Gastroesophageal sphincter (tissue), 4 donors: ENCODE data around the gene MYH10. TPM values are rescaled to one million over a fixed set of nuclear protein-coding genes. Genes with fewer than 3 reads are reported as not detected.
A peak's percentile ranks its signal among the peaks of the same experiment; 100 is the strongest.

Experiments used
- ATAC-seq: fragments of 150-250 bp; one replicate; pipeline ENCODE4 v1.9.1; 2016; ENCODE audit warnings: mild to moderate bottlenecking, moderate library complexity
- H3K27ac ChIP-seq, 4 donors: fragments of 200-600 bp; sonication (generic) in 3 of 4; 1 replicate in 3 of 4; 2 replicates in 1 of 4; pipeline ENCODE4 v1.5.1; 2016 to 2019
- H3K27me3 ChIP-seq: fragments of 200-600 bp; sonication (generic); one replicate; pipeline ENCODE4 v1.5.1; 2019
- H3K36me3 ChIP-seq, 2 donors: fragments of 200-600 bp; sonication (generic); one replicate each; pipeline ENCODE4 v1.5.1; 2019; ENCODE audit warnings: control low read depth in 1 of 2
- H3K4me1 ChIP-seq, 3 donors: fragments of 200-600 bp; sonication (generic); 1 replicate in 2 of 3; 2 replicates in 1 of 3; pipeline ENCODE4 v1.5.1; 2016 to 2019; ENCODE audit warnings: control low read depth in 2 of 3
- H3K4me3 ChIP-seq, 2 donors: fragments of 200-600 bp; sonication (generic); one replicate each; pipeline ENCODE4 v1.5.1; 2019; ENCODE audit warnings: mild to moderate bottlenecking in 1 of 2, moderate library complexity in 1 of 2
- H3K9me3 ChIP-seq, 3 donors: fragments of 200-600 bp; sonication (generic); one replicate each; pipeline ENCODE4 v1.5.1; 2017 to 2019; ENCODE audit warnings: control low read depth in 2 of 3
- EP300 ChIP-seq: sonication (generic); formaldehyde crosslinking; IDR thresholded peaks from one replicate; pipeline ENCODE4 v1.6.1; 2017; ENCODE audit warnings: antibody characterized with exemption, mild to moderate bottlenecking
- POLR2A ChIP-seq, 2 donors: fragments of 450-650 bp; IDR thresholded peaks; one replicate each; pipeline ENCODE4 v1.6.1; 2017; ENCODE audit warnings: antibody characterized with exemption in 2 of 2, mild to moderate bottlenecking in 2 of 2, moderate library complexity in 1 of 2
- POLR2AphosphoS5 ChIP-seq: sonication (generic); formaldehyde crosslinking; IDR thresholded peaks from one replicate; pipeline ENCODE4 v1.6.1; 2017; ENCODE audit warnings: antibody characterized with exemption
- WGBS, 2 donors: methylation state at CpG; one replicate each; pipeline ENCODE4 v1.1.5; 2018; ENCODE audit warnings: low coverage in 1 of 2; 5-methylcytosine and 5-hydroxymethylcytosine counted together
- total RNA-seq, 4 donors: library from RNA; depleted of rRNA; stranded (reverse); fragments of >200 nt; gene quantifications; one replicate each; pipeline ENCODE4 v1.1.0, GENCODE V29; 2016
- TF ChIP-seq, protein P1 (sequence below), 4 experiments: fragments of 200-600 bp in 2 of 4; fragments of 450-650 bp in 2 of 4; sonication (generic) in 1 of 4; IDR thresholded peaks; one replicate each; pipeline ENCODE4 v1.5.1; 2017 to 2019; ENCODE audit warnings: antibody characterized with exemption in 4 of 4, mild to moderate bottlenecking in 2 of 4, moderate library complexity in 2 of 4

MYH10 gene
- total RNA-seq, 4 donors from 2014 or later, result 26.0 to 40.9 (median 34.6) TPM

DNA sequence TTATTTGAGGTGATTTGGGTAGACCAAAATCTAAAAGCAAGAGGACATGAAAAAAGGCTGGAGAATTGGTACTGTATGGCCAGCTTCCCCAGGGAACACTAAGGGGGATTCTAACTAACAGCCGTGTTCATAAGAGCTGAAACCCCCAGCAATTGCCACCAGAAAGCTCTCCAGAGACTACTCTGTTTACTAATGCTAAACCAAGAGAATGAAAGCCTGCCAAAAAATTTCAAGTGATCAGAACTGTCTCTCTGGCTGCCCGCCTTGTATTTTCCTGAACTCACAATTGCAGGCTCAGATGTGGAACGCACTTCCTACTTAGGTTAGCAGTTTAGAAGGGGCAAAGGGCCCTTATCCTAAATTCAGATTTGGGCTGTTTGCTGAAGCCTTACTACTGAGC lies 24.1 kb downstream of the MYH10 start:
- 34 to 37% methylated on average over 3 of the region's 3 CpGs for WGBS, 2 donors
- no peak overlapping the region for H3K4me3 ChIP-seq

DNA sequence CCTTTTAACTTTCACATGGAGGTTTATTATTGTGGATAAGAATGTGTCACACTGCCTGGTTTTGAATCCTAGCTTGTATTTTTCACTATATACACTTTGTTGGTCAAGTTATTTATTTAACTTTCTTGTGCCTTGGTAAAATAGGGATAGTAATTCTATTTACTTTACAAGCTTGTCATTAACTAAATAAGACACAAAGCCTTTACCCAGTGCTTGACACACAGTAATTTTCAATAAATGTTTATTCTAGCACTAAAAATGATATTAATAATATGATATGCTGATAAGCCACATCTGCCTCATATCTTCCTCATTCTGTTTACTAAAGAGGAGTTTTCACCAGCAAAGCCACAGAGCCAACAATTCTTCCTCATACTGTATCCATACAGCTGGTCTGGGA lies 27.8 kb downstream of the MYH10 start:
- no peak for ATAC-seq
- peaks cover 5 to 10% (median 5%) of the 10 kb centered on the region in 3 donors for H3K4me1 ChIP-seq
- H3K4me3 ChIP-seq, result no peak overlapping the region
- H3K27ac ChIP-seq, result no peak overlapping the region
- no peaks in the 10 kb centered on the region for H3K9me3 ChIP-seq
- no peaks in the 10 kb centered on the region for H3K27me3 ChIP-seq
- no peaks in the 10 kb centered on the region for H3K36me3 ChIP-seq
- no peak for TF ChIP-seq POLR2A (IDR thresholded peaks at IDR 0.05)
- TF ChIP-seq POLR2AphosphoS5, result no peak
- TF ChIP-seq EP300, result no peak
- TF ChIP-seq, protein P1, sequence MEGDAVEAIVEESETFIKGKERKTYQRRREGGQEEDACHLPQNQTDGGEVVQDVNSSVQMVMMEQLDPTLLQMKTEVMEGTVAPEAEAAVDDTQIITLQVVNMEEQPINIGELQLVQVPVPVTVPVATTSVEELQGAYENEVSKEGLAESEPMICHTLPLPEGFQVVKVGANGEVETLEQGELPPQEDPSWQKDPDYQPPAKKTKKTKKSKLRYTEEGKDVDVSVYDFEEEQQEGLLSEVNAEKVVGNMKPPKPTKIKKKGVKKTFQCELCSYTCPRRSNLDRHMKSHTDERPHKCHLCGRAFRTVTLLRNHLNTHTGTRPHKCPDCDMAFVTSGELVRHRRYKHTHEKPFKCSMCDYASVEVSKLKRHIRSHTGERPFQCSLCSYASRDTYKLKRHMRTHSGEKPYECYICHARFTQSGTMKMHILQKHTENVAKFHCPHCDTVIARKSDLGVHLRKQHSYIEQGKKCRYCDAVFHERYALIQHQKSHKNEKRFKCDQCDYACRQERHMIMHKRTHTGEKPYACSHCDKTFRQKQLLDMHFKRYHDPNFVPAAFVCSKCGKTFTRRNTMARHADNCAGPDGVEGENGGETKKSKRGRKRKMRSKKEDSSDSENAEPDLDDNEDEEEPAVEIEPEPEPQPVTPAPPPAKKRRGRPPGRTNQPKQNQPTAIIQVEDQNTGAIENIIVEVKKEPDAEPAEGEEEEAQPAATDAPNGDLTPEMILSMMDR (IDR thresholded peaks at IDR 0.05), result no peak

More for the DNA sequence above, 24.1 kb downstream of the MYH10 start:
- Histone ChIP-seq H3K9me3 (no peaks in the 10 kb centered on the region), H3K4me1 (peaks cover 5 to 30% (median 5%) of the 10 kb centered on the region in 3 donors), H3K27ac (peak overlapping the region in 2 of 4 donors; percentile 18 to 29), H3K27me3 (no peaks in the 10 kb centered on the region), H3K36me3 (no peaks in the 10 kb centered on the region)
- no peak for ATAC-seq
- no peak for TF ChIP-seq EP300
- TF ChIP-seq POLR2A (IDR thresholded peaks at IDR 0.05), result no peak
- TF ChIP-seq POLR2AphosphoS5, result no peak
- TF ChIP-seq, protein P1 (IDR thresholded peaks at IDR 0.05), result no peak

DNA sequence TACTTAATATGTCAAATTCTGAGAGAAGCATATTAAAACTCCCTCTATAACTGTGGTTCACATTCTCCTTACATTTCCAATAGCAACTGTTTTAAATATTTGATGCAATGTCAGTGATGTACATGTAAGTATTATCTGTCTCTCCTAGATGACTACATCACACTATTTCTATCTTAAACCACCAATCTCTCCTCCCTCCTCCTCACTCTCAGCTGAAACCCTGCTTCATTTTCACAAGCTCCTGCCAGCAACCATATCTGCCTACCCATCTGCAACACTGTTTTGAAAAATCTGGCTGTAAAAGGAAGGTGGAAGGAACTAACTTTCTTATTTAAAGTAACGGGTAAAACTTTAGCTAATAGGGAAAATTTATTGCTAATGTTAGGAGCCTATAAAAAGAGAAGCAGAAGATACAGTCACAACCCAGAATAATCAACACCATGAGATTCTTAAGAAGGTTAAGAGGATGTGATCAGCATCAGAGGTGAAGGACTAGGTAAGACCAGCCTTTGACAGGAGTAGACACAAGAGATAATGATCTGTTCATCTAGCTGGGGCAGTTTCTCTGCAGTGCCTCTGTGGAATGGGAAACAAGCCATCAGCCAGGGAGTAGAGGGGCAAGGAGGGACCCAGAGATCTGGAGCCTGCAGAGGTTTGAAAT lies 31.0 kb downstream of the MYH10 start:
- WGBS, 2 donors, result 75 to 100% methylated on average over 1 of the region's 1 CpG
- TF ChIP-seq POLR2AphosphoS5 (no peak), POLR2A (IDR thresholded peaks at IDR 0.05) (no peak), EP300 (no peak)
- TF ChIP-seq, protein P1 (IDR thresholded peaks at IDR 0.05), result no peak
- H3K9me3 ChIP-seq, result no peaks in the 10 kb centered on the region
- H3K4me3 ChIP-seq, result no peak overlapping the region
- H3K36me3 ChIP-seq, result no peaks in the 10 kb centered on the region
- H3K4me1 ChIP-seq, result no peaks in the 10 kb centered on the region
- no peak overlapping the region for H3K27ac ChIP-seq
- no peak for ATAC-seq
- H3K27me3 ChIP-seq, result no peaks in the 10 kb centered on the region

DNA sequence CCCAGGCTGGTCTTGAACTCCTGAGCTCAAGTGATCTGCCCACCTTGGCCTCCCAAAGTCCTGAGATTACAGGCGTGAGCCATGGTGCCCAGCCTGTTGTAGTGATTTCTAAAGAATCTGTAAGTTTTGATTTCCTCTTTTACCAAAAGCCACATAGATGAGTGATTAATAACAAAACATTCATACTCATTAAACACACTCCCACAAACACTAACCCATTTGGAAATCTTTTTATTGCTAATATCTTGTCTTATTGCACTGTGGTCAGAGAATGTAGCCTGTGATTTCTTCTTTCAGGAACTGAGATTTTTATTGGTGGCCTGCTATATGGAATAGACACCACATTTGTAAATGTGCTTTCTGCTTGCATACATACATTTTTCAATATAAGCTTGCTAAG lies 31.6 kb downstream of the MYH10 start:
- H3K27ac ChIP-seq, result no peak overlapping the region
- no peak for ATAC-seq

More for the DNA sequence above, 31.6 kb downstream of the MYH10 start:
- Histone ChIP-seq H3K4me3 (no peak overlapping the region), H3K36me3 (no peaks in the 10 kb centered on the region), H3K4me1 (no peaks in the 10 kb centered on the region), H3K9me3 (no peaks in the 10 kb centered on the region), H3K27me3 (no peaks in the 10 kb centered on the region)
- 85 to 100% methylated on average over 1 of the region's 1 CpG for WGBS, 2 donors
- no peak for TF ChIP-seq EP300
- TF ChIP-seq POLR2A (IDR thresholded peaks at IDR 0.05), result no peak
- TF ChIP-seq POLR2AphosphoS5, result no peak
- TF ChIP-seq, protein P1 (IDR thresholded peaks at IDR 0.05), result no peak
